Kidney (tissue), 14 donors: ENCODE measurements around the gene DNAJB8. TPM values are rescaled to one million over a fixed set of nuclear protein-coding genes. Genes with fewer than 3 reads are reported as not detected.
A peak's percentile ranks its signal among the peaks of the same experiment; 100 is the strongest.

Experiments used
- DNase-seq, 5 donors: peaks; one replicate each; pipeline ENCODE4 v3.0.0-alpha.2; 2013 to 2020
- FAIRE-seq: peaks from 2 replicates; lab custom pipeline; 2012; peaks lifted over from hg19 to GRCh38; lab: Jason Lieb, UNC
- H3K27ac ChIP-seq, 2 donors: one replicate each; pipeline ENCODE4 v1.7.0; 2013; ENCODE audit warnings: low read depth in 2 of 2, low read length in 2 of 2, inconsistent platforms in 1 of 2
- H3K27me3 ChIP-seq: one replicate; pipeline ENCODE4 v1.7.1; 2013; ENCODE audit warnings: low read length, inconsistent platforms; ENCODE audit not compliant: control insufficient read depth, insufficient read depth
- H3K36me3 ChIP-seq, 3 donors: one replicate each; pipeline versions ENCODE4 v1.7.0 to v1.7.1; 2013; ENCODE audit warnings: low read length in 3 of 3, control low read depth in 1 of 3, inconsistent platforms in 1 of 3; ENCODE audit not compliant: insufficient read depth in 3 of 3, control insufficient read depth in 2 of 3
- H3K4me1 ChIP-seq, 3 donors: one replicate each; pipeline versions ENCODE4 v1.7.0 to v1.7.1; 2013; ENCODE audit warnings: low read length in 3 of 3, inconsistent platforms in 1 of 3, low read depth in 1 of 3; ENCODE audit not compliant: control insufficient read depth in 2 of 3, insufficient read depth in 2 of 3
- H3K4me3 ChIP-seq, 3 donors: one replicate each; pipeline versions ENCODE4 v1.7.0 to v1.8.1; 2013; ENCODE audit warnings: low read length in 3 of 3, control low read depth in 1 of 3, inconsistent platforms in 1 of 3
- H3K9ac ChIP-seq, 3 donors: one replicate each; pipeline versions ENCODE4 v1.7.0 to v1.7.1; 2013; ENCODE audit warnings: low read length in 3 of 3, control low read depth in 1 of 3, inconsistent platforms in 1 of 3
- H3K9me3 ChIP-seq, 3 donors: one replicate each; pipeline versions ENCODE4 v1.7.0 to v1.7.1; 2013; ENCODE audit warnings: low read length in 3 of 3, control low read depth in 1 of 3, inconsistent platforms in 1 of 3; ENCODE audit not compliant: control insufficient read depth in 2 of 3, insufficient read depth in 1 of 3
- CTCF ChIP-seq: IDR thresholded peaks from 3 replicates; pipeline ENCODE4 v1.5.1; 2012; ENCODE audit warnings: mild to moderate bottlenecking, moderate library complexity, borderline replicate concordance; ENCODE audit not compliant: insufficient read depth; ENCODE audit errors: extremely low read depth
- intact Hi-C: fragments of 100-400 bp; cut with DNase I; formaldehyde crosslinking; loops from one replicate; pipeline ENCODE4 v1.11.1; 2022
- polyA plus RNA-seq: library from polyadenylated mRNA; stranded (reverse); fragments of 350-450 nt; fragmentation: Illumina TruSeq; extraction: RNeasy Lipid Tissue Mini Kit (QIAGEN cat#74804); gene quantifications from one replicate; pipeline ENCODE4 v1.2.3, GENCODE V29; 2014; ENCODE audit warnings: low read depth, low replicate concordance; ENCODE audit not compliant: insufficient read depth
- total RNA-seq: library from RNA; stranded (reverse); fragmentation: NEBNext Ultra II Directional; extraction: Animal tissue kit (Norgen Biotek cat#: 25700); gene quantifications from one replicate; pipeline ENCODE4 v1.2.1, GENCODE V29; 2021
- donor health status: control.
- donor health status: control.
- donor health status: control.
- donor health status: control.
- donor health status: control.
- donor health status: DM: yes; HTN: yes; CAD: no.
- donor health status: Normal renal cell carcinoma (clear cell type).

Gene DNAJB8
- total and polyA plus RNA-seq, 2 donors from 2014 or later: not detected

GRCh38 chr3:128498901-128499530 is 32.3 kb upstream of the DNAJB8 start:
- no peak for TF ChIP-seq CTCF
- Histone ChIP-seq H3K9me3 (no peaks in the 10 kb centered on the region), H3K27me3 (peaks cover 21% of the 10 kb centered on the region), H3K36me3 (no peaks in the 10 kb centered on the region), H3K4me3 (no peak overlapping the region), H3K4me1 (peaks cover 0 to 9% (median 0%) of the 10 kb centered on the region in 3 donors), H3K27ac (no peak overlapping the region), H3K9ac (no peak overlapping the region)
- intact Hi-C loops: loop anchor here (10.0 kb wide), 1 partner anchor 324 kb away; no protein-coding TSS in a partner anchor
- peak in 1 of 5 donors; percentile 5 for DNase-seq
- no peak for FAIRE-seq

GRCh38 chr3:128498127-128498626 is 31.5 kb upstream of the DNAJB8 start:
- intact Hi-C loops: loop anchor here (10.0 kb wide), 1 partner anchor 323 kb away; no protein-coding TSS in a partner anchor
- FAIRE-seq: no peak

GRCh38 chr3:128497305-128498126 is 30.8 kb upstream of the DNAJB8 start:
- FAIRE-seq (no peak), DNase-seq (peak; percentile 76 to 91 (median 87))
- H3K4me1 ChIP-seq: peaks cover 0 to 9% (median 0%) of the 10 kb centered on the region in 3 donors
- TF ChIP-seq CTCF: peak; percentile 54
- no peak overlapping the region for H3K27ac ChIP-seq
- H3K9me3 ChIP-seq: no peaks in the 10 kb centered on the region
- H3K36me3 ChIP-seq: no peaks in the 10 kb centered on the region
- H3K9ac ChIP-seq: peak overlapping the region in 2 of 3 donors; percentile 4 to 17
- peak overlapping the region; percentile 1 to 55 (median 42) for H3K4me3 ChIP-seq
- peaks cover 25% of the 10 kb centered on the region for H3K27me3 ChIP-seq
- intact Hi-C loops: loop anchor here (10.0 kb wide), 1 partner anchor 323 kb away; no protein-coding TSS in a partner anchor

More at GRCh38 chr3:128498127-128498626, 31.5 kb upstream of the DNAJB8 start:
- no peak for TF ChIP-seq CTCF
- Histone ChIP-seq H3K4me3 (no peak overlapping the region), H3K36me3 (no peaks in the 10 kb centered on the region), H3K27me3 (peaks cover 25% of the 10 kb centered on the region), H3K9me3 (no peaks in the 10 kb centered on the region), H3K27ac (no peak overlapping the region), H3K9ac (peak overlapping the region in 1 of 3 donors; percentile 17), H3K4me1 (peaks cover 0 to 9% (median 0%) of the 10 kb centered on the region in 3 donors)
- peak in 1 of 5 donors; percentile 5 for DNase-seq
